ENCODE results near the gene FAM25A.

DNA sequence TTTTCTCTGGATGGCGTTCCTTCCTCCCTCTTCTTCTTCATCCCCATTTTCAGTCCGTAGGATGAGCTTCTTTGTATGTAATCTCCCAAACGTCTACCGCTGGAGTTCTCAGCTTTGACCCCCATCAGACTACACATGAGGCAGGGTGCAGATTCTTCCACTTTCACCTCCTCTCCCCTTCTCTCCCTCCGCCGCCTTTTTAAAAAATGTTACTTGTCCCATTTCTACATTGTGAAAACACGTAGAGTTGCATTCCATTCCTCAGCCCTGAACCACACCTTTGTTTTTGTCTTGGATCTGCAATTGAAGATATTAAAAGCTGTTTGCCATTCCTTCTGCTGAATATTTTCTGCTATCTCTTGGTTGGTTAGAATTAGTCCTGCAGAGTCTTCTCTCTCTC lies 45.6 kb upstream of the FAM25A start:
- TF ChIP-seq, protein P1, sequence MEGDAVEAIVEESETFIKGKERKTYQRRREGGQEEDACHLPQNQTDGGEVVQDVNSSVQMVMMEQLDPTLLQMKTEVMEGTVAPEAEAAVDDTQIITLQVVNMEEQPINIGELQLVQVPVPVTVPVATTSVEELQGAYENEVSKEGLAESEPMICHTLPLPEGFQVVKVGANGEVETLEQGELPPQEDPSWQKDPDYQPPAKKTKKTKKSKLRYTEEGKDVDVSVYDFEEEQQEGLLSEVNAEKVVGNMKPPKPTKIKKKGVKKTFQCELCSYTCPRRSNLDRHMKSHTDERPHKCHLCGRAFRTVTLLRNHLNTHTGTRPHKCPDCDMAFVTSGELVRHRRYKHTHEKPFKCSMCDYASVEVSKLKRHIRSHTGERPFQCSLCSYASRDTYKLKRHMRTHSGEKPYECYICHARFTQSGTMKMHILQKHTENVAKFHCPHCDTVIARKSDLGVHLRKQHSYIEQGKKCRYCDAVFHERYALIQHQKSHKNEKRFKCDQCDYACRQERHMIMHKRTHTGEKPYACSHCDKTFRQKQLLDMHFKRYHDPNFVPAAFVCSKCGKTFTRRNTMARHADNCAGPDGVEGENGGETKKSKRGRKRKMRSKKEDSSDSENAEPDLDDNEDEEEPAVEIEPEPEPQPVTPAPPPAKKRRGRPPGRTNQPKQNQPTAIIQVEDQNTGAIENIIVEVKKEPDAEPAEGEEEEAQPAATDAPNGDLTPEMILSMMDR (IDR thresholded peaks at IDR 0.05) = no peak
- TF ChIP-seq POLR2A (IDR thresholded peaks at IDR 0.05) = no peak

Data from prostate gland (tissue), 2 donors.